HG02884 (cell line): ENCODE results near the gene EEIG1.
"Not testable (repeated sequence)": the region's sequence is repeated elsewhere in the genome, so short reads cannot be mapped to it uniquely, and the experiment has no call there.

ENCODE experiments used
- ATAC-seq: cut with Tn5 transposase; IDR thresholded peaks from one replicate; pipeline ENCODE4 v1.9.1; 2021; ENCODE audit warnings: mild to moderate bottlenecking, moderate library complexity; ENCODE audit not compliant: unreplicated experiment

Gene EEIG1

GRCh38 chr9:127980706-127981558 is at the start of gene EEIG1:
TSS of gene EEIG1 (minus strand) at chr9:127980989. CDS start at chr9:127980137, 852 bp downstream.
- peak; percentile 59 for ATAC-seq

- no peak for ATAC-seq
Measured at GRCh38 chr9:128027705-128028104, 46.9 kb upstream of the EEIG1 start.

- ATAC-seq, result no peak
Measured at GRCh38 chr9:128026773-128027541, 46.2 kb upstream of the EEIG1 start.

GRCh38 chr9:128026255-128026772 is 45.5 kb upstream of the EEIG1 start:
- no peak for ATAC-seq

- ATAC-seq, result no peak
Measured at GRCh38 chr9:128025736-128026135, 44.9 kb upstream of the EEIG1 start.

- no peak for ATAC-seq
Measured at GRCh38 chr9:128024761-128025308, 44.0 kb upstream of the EEIG1 start.

- ATAC-seq, result not testable (repeated sequence)
Measured at GRCh38 chr9:128023671-128024070, 42.9 kb upstream of the EEIG1 start.

- no peak for ATAC-seq
Measured at GRCh38 chr9:128022886-128023285, 42.1 kb upstream of the EEIG1 start.

GRCh38 chr9:128021098-128021497 is 40.3 kb upstream of the EEIG1 start:
- no peak for ATAC-seq

GRCh38 chr9:128020692-128021091 is 39.9 kb upstream of the EEIG1 start:
- ATAC-seq, result no peak

GRCh38 chr9:128015696-128016095 is 34.9 kb upstream of the EEIG1 start:
- no peak for ATAC-seq

- no peak for ATAC-seq
Measured at GRCh38 chr9:128011071-128011817, 30.5 kb upstream of the EEIG1 start.

GRCh38 chr9:128009639-128010038 is 28.9 kb upstream of the EEIG1 start:
- ATAC-seq, result no peak

GRCh38 chr9:128008171-128008570 is 27.4 kb upstream of the EEIG1 start:
- ATAC-seq, result no peak

- ATAC-seq, result peak; percentile 52
Measured at GRCh38 chr9:128007566-128008138, 26.9 kb upstream of the EEIG1 start.

GRCh38 chr9:128006332-128006996 is 25.7 kb upstream of the EEIG1 start:
- ATAC-seq, result no peak

- no peak for ATAC-seq
Measured at GRCh38 chr9:128005923-128006322, 25.1 kb upstream of the EEIG1 start.

- no peak for ATAC-seq
Measured at GRCh38 chr9:128003966-128004604, 23.3 kb upstream of the EEIG1 start.

GRCh38 chr9:128002959-128003358 is 22.2 kb upstream of the EEIG1 start:
- ATAC-seq, result no peak
